HG03064 (cell line): ENCODE measurements around the gene SLC47A2.

ENCODE experiments used
- ATAC-seq: cut with Tn5 transposase; IDR thresholded peaks from one replicate; pipeline ENCODE4 v1.9.1; 2021; ENCODE audit warnings: low read depth; ENCODE audit not compliant: unreplicated experiment

The SLC47A2 gene

DNA sequence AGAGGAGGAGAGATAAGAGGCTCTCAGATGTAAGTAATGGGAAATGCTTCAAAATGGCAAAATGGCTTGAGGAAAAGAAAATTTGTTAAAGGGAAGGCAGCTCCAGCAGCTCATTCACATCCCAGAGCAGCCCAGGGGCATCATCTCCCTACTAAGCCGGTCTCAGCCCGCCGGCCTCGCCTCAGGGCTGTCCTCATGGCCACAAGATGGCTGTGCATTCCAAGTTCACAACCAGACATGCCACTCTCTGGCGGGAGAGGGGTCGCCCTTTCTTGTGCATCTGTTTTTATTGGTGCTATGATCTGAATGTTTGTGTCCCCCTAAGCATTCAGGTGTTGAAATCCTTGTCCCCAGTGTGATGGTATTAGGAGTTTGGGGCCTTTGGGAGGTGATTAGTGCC is 13.5 kb upstream of the SLC47A2 start:
- ATAC-seq, result no peak

GRCh38 chr17:19728084-19728495 is 11.7 kb upstream of the SLC47A2 start:
- ATAC-seq, result no peak

GRCh38 chr17:19727501-19728078 is 11.2 kb upstream of the SLC47A2 start:
- no peak for ATAC-seq

DNA sequence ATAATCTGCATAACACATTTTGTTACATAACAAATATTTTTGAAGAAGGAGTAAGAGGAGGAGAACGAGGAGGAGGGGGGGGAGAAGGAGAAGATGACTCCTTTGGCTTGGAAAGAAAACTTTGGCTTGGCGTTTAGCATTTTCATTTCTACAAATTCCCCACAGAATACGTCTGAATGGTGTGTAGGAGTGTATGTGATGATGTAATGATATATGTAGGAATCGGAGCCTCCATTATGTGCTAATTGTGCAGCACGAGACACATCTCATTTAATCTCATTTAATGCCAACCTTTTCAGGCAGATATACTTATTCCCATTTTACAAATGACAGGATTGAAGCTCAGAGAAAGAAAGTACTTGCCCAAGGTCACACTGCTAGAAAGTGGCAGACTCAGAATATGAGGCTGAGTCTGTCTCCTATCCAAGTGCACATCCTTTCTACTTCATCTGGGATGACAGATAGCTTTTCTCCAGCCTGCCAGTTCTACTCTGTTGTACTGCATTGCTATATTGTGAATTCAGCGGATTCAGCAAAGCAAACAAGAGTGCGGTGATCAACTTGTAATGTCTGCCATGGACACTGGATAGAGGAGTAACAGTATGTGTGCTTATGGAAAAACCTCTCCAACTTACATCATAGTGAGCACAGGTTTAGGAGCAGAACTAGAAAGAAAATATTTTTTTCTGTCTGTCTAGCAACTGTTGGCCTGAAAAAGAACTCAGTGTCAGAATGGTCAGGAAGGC is 10.4 kb upstream of the SLC47A2 start:
- no peak for ATAC-seq

GRCh38 chr17:19725486-19725885 is 9.1 kb upstream of the SLC47A2 start:
- ATAC-seq, result no peak

DNA sequence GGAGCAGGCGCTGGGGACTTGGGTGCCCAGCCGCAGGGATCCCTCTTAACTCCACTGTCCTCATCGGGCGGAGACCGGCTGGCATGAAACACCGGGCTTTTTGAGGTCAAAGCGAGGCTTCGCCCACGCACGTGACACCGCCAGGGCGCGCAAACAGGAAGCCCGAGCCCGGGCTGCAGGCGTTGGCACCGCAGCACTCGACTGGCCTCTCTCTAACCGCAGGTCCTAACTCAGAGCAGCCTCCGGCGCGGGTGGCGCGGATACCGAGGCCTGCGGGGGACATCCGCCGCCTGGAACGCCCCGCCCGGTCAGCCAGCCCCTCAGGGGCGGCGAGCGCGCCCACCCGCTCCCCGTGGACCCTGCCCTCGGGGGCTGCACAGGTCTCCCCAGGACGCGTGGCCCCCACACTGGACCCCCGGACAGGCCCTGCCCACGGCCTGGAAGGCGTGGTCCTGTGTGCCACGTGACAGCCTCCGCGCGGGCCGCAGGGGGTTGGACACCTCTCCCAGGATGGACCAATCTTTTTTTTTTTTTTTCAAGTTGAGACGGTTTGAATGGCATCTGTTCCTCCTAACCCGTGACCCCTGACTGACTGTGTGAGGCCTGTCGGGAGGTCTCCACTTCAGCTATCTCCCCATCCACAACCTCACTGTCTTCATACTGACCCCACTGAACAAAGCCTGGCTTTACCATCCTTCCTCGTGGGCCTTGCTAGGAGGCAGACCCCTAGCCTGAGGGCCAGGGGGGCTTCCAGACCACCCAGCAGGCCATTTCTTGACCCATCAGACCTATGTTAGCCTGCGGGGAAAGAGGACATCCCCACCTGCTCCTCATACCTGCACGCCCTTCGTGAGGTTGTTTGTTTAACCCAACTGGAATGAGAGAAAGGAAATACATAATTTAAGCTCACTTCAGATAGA is 8.4 kb upstream of the SLC47A2 start:
- ATAC-seq, result no peak

GRCh38 chr17:19723964-19724363 is 7.6 kb upstream of the SLC47A2 start:
- no peak for ATAC-seq

DNA sequence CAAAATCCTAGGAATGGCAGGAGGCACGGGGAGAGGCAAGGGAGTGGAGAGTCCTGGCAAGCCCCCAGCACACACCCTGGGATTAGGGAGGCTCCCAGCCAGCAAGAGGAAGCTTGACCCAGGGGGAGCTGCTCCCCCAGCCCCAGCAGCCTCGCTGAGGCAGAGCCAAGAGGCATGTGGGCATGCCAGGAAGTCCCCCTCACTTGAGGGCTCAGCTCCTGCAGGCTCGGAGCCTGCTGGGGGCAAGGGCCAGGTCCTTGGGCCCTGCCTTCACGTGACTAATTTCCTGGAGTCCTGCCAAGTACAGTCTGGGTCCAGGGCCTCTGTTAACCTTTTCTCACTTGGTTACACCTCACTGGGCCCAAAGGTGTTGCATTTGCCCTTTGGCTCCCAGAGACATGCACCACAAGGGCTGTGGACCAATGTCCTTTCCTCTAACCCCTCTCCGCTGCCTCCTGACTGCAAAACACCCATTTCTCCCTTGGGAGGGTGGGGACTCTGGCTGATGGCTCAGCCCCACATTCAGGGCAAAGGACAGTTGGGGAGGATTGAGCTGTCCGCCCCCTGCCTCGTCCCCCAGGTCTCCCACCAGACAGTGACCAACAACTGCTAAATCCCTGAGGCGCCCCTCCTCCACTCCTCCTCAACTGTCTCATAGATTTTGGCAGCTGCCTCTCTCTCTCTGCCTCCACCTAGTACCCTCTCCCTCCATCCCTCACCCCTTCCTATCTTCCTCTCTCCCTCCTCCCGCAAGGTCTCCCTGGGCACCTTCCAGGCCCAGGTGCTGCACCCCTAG is 4.4 kb upstream of the SLC47A2 start:
- no peak for ATAC-seq

GRCh38 chr17:19720210-19720475 is 3.8 kb upstream of the SLC47A2 start:
- ATAC-seq, result no peak

- no peak for ATAC-seq
Observed at GRCh38 chr17:19719355-19720209, 3.2 kb upstream of the SLC47A2 start.

DNA sequence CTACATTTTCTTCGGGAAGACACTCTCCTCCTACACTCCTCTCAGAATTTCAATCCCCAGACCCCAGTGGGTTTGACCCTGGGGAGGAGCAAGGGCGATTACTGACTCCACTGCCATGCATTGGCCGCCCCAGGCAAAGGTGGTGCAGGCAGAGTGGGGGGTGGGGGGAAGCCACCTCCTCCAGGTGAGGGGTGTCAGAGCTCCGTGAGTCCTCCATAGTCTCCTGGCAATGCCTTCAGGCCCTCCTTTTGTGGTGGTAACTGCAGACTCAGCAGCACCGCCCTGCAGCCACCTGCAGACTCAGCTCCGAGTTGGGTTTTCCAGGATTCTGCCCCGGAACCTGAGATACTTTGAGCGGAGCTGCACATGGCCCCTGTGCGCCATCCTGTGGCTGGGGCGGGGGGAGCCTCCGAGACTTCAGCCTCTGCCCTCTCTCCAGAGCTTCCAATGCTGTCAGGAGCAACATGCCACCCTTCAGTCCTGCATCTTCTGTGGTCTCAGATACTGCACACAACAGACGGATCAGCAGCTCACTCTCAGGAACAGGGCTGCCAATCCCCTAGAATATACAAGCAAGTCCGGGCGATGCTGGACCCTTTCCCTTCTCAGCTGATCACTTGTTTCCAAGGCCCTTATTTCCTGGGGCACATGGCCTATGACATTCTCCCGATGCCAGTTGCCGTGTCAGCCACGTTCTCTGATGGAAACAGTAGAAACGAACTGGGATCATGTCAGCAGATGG is 2.4 kb upstream of the SLC47A2 start:
- ATAC-seq, result no peak

- no peak for ATAC-seq
Observed at GRCh38 chr17:19718041-19718612, 1.7 kb upstream of the SLC47A2 start.

- no peak for ATAC-seq
Observed at GRCh38 chr17:19717411-19717908, 1.1 kb upstream of the SLC47A2 start.

GRCh38 chr17:19717031-19717360 is 612 bp upstream of the SLC47A2 start:
- no peak for ATAC-seq

DNA sequence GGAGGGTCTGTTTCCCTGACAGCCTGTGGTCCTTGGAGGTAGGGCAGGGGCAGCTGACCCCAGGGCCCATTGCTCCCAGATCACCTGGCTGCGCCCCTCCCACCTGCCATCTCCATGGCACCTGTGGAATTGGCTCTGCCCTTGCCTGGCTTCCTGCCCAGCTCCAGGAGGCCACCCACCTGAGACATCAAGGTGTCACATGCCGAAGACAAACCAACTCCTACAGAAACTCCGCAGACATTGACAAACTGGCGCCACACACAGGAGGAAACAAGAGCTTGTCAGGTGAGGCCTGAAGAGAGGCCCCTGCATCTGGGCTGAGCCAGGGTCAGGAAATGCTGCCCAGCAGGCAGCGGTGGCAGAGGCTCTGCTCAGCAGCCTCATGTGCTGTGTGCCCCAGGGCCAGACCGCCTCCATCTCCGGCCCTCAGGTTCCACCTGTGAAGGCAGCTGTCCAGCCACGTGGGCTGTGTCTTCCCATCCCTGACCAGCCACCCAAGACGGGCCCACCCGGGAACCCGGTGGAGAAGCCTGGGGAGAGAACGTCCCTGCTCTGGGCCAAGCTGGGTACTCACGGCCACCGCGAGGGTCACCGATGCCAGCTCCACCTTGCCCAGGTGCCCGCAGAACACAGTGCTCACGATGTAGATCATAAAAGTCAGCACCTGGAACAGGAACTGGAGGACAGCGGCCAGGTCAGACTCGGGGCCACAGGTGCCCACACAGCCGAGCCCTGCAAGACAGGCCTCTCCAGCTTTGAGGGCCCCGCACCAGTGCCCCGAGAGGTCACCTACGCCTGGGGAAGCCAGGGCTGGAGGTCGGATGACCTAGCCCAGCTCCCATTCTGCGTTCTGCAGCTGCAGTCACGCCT is 1.6 kb downstream of the SLC47A2 start:
- no peak for ATAC-seq

- ATAC-seq, result no peak
Observed at GRCh38 chr17:19713901-19714361, 2.5 kb downstream of the SLC47A2 start.

- ATAC-seq, result no peak
Observed at GRCh38 chr17:19713462-19713861, 2.9 kb downstream of the SLC47A2 start.
